Esophagus mucosa (tissue), 1 donor: ENCODE measurements around the gene POU2F2. TPM values are rescaled to one million over a fixed set of nuclear protein-coding genes. Genes with fewer than 3 reads are reported as not detected.

Experiments
- ATAC-seq: fragments of 200-7000 bp; cut with Tn5 transposase; one replicate; pipeline ENCODE4 v1.9.1; 2020
- total RNA-seq: library from RNA; stranded (reverse); gene quantifications from one replicate; pipeline ENCODE4 v1.2.4, GENCODE V29; 2023
- donor health status: DM: yes; HTN: yes; CAD: no.

Gene POU2F2
- total RNA-seq, 1 donor from 2014 or later, result 1.00 TPM

DNA sequence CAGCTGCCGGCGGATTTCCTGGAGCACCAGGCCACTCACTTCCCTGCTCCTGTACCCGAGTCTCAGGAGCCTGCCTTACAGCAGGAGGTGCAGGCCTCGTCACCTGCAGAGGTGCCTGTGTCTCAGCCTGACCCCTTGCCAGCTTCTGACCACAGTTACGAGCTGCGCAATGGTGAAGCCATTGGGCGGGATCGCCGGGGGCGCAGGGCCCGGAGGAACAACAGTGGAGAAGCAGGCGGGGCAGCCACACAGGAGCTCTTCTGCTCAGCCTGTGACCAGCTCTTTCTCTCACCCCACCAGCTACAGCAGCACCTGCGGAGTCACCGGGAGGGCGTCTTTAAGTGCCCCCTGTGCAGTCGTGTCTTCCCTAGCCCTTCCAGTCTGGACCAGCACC lies 53.0 kb downstream of the POU2F2 start:
- no peak for ATAC-seq

DNA sequence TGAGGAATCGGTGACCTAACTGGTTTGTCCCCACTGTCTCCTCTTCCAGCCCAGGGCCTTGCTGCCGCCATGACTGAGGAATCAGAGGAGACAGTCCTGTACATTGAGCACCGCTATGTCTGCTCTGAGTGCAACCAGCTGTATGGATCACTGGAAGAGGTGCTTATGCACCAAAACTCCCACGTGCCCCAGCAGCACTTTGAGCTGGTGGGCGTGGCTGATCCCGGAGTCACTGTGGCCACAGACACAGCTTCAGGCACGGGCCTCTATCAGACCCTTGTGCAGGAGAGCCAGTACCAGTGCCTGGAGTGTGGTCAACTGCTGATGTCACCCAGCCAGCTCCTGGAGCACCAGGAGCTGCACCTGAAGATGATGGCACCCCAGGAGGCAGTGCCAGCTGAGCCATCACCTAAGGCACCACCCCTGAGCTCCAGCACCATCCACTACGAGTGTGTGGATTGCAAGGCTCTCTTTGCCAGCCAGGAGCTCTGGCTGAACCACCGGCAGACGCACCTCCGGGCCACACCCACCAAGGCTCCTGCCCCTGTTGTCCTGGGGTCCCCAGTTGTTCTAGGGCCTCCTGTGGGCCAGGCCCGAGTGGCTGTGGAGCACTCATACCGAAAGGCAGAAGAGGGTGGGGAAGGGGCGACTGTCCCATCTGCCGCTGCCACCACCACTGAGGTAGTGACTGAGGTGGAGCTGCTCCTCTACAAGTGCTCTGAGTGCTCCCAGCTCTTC lies 53.5 kb downstream of the POU2F2 start:
- no peak for ATAC-seq

DNA sequence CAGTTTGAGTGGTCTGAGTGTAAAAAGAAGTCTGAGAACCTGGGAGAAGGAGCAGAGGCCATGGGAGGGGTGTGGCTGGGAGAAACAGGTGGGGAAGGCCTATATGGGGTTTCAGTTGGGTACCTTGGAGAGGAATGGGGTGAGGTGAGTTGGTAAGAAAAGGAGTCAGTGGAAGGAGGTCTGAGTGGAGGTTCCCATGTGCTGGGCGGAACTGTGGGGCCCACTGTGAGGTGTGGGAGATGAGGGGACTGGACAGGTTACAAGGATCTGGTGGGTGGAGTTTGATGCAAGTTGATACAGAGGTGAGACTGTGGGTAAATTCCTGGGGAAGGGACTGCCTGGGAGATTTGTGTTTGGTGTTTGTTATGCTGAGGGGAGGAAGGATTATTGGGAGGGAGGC lies 54.2 kb downstream of the POU2F2 start:
- no peak for ATAC-seq

DNA sequence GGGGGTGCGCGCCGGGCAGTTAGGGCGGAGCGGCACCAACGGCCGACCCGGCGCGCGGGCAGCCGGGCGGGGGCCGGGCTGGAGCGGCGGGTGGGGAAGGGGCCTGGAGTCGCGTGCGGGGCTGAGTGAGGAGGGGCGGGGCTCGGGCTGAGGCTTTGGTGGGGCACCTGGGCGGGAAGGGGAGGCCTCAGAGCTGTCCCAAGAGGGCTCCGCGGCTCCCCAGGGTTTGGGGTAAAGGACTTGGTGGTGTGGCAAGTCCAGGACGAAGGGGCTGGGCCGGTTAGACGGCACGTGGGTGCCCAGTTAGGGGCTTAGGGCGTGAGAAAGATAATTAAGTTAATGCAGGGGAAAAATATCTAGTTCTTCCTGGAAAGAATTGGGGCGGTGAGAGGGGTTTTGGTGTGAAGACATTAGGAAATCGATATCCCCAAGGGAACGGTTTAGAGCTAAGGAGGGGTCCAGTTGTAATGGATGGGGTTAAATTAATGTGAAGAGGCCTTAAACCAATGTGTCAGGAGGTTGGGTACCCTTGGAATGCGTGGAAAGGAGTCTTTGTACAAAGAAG lies 55.8 kb downstream of the POU2F2 start:
- no peak for ATAC-seq

- peak; percentile 97 for ATAC-seq
Measured at GRCh38 chr19:42075616-42076379, 56.4 kb downstream of the POU2F2 start, which contains the start of gene ZNF574. Gene ZNF574, plus strand, starts transcription at chr19:42076166. Its CDS starts 2,441 bp downstream, at chr19:42078607.

GRCh38 chr19:42075364-42075615 lies 57.0 kb downstream of the POU2F2 start:
- no peak for ATAC-seq

DNA sequence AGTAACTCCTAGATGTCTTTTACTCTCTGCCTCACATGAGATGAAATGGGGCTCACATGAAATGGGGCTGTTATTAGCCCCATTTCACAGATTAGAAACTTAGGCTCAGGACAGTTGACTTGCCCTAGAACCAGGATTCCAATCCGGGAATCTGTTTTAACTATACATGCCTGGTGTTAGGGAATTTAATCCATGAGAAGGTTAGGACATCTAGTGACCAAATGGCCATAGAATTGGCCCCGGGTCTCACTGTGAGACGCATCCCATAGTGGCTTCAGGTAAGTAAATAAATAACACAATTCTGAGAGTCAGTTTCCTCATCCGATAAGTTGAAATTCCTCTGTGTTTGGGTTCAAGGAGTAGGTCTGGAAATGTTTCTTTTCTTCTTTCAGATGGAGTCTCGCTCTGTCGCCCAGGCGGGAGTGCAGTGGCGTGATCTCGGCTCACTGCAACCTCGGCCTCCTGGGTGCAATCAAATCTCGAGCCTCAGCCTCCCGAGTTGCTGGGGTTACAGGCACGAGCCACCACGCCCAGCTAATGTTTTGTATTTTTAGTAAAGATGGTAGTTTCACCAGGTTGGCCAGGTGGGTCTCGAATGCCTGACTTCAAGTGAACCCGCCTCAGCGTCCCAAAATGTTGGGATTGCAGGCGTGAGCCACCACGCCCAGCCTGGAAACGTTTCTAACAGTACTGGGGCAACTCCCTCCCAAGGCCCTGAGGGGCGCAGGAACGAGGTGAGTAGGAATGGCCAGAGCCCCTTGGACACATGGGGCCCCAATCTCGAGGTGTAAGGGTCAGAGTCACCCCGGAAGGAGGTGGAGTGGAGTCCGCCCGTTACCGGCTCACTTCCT lies 57.5 kb downstream of the POU2F2 start:
- peak; percentile 2 for ATAC-seq

DNA sequence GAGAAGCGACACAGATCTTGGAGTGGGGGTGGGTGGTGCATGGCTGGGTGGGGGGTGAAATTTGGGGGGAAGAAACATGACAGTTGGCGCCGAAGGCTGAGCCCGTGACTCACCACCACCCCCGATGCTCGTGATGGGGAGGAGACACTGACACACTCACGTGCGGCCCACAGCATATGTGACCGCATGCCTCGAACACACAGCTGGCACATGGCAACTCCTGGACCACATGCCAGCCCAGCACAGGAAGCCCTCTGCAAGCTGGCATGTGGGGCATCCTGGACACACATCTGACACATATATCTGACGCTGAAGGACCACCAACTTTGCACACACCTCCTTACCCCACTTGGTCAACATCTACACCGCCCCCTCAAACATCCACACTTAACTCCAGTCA lies 61.0 kb downstream of the POU2F2 start:
- no peak for ATAC-seq

- no peak for ATAC-seq
Measured at GRCh38 chr19:42069619-42070351, 62.5 kb downstream of the POU2F2 start, which contains the start of gene GRIK5. Gene GRIK5, minus strand, starts transcription at chr19:42070206. Its CDS starts 4,436 bp downstream, at chr19:42065770.

DNA sequence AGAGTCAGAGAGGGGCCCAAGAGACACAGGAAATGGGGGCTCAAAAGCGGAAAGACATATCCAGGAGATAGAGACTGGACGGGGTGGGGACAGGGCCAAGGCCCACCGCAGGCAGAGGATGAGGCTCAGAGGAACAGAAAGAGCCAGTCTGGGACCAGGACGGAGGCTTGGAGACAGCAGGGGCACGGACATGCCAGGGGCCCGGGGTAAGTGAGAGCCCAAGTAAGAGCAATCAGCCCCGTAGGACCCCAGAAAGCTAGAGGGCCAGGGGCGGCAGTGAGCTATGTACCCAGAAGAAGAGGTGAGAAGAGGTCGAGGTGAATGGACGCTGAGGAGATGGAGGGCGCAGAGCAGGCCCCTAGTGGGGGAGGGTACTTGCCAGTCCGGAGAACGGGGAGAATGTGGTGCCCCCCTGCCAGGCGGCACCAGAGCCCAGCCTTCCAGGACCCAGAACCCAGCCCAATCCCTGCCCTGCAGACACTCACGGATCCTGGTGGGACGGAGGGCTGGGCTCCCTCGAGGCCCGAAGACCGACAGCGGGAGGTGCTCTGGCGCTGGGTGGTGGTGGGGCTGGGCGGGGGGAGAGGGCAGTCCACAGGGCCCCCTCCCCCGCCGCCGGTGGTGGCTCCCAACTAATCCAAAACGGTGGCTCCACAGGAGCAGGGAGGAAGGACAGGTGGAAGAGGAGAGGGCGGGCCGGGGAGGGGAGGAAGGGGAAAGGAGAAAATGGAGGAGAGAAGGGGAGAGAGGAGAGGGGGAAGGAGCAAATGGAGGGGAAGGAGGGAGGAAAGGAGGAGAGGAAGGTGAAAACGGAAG lies 63.3 kb downstream of the POU2F2 start:
- ATAC-seq, result no peak

DNA sequence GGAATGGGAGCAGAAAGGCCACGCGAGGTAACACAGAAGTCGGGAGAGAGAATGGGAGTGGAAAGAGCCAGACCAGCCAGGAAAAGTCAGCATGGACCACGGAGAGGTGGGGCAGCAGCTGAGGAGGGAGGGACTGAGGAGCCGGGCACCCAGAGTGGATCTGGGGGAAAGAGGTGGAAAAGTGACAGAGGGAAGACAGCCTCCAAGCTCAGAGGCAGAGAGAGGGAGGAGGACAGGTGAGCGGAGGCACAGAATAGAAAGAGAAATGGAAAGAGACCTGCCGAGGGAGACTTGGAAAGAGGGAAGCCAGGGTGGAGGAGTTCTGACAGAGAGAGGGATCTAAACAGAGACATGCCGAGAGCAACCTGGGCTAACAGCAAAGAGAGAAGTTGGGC lies 63.9 kb downstream of the POU2F2 start:
- no peak for ATAC-seq

GRCh38 chr19:42067315-42067888 lies 64.8 kb downstream of the POU2F2 start:
- no peak for ATAC-seq

DNA sequence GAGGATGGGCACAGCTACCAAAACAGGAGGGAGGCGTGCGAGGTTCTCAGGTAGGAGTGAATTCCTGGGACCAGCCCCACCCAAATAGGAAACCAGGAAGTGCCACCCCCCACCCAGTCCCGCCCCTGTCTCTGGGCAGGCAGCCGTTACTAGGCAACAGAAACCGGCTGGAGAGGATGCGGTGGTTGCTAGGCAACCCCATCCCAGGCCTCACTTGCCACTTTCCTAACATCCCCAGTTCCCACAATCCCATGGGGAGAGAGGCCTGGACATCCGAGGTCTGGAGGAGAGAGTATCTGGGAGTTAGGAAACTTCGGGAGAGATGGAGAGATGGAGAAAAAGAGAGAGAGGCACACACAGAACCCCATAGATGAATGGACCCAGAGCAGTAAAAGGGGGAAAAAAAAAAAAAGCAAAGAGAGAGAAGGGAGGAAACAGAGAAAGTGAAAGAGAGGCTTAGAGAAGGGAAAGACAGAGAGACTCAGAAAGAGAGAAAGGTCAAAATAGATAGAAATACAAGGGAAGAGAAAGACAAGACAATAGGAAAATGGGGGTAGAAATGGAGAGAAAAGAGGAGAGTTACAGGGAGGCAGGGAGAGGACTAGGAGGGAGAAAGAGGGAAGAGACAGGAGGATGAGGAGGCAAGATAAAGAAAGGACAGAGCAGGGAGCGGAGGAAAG lies 66.0 kb downstream of the POU2F2 start:
- peak; percentile 24 for ATAC-seq

DNA sequence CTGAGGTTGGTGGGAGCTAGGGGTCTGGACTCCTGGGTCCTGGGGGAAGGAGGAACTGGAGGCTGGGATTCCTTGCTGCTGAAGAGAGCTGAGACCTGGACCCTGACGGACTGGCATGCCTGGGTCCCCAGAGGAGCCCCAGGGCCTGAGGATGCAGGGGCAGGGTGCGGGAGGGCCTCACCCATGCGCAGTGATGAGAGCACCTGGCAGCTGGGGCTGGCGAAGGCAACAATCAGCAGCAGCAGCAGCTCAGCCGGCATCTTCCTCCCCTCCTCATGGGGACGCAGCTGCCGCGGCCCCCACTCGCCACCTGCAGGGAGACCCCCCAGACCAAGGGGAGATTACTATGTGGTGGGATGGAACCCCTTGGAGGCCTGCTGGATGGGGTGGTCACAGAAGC lies 66.7 kb downstream of the POU2F2 start:
- ATAC-seq, result no peak

DNA sequence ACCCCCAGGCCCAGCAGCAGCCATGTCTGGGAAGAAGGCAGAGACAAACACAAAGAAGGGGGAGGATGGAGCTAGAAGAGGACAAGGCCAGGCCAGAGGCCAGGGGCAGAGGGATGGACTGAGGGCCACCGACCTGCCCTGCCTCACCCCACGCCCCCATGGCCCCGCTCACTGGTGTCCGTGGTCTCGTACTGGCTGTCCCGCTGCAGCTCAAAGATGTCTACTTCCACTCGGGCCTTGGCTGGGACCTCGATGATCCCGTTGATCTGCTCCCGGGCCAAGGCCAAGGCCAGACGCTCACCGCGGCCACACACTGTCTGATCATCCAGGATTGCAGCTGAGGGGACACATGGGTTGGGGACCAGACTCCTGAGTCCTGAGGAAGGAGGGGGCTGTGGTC lies 67.2 kb downstream of the POU2F2 start:
- ATAC-seq, result no peak

DNA sequence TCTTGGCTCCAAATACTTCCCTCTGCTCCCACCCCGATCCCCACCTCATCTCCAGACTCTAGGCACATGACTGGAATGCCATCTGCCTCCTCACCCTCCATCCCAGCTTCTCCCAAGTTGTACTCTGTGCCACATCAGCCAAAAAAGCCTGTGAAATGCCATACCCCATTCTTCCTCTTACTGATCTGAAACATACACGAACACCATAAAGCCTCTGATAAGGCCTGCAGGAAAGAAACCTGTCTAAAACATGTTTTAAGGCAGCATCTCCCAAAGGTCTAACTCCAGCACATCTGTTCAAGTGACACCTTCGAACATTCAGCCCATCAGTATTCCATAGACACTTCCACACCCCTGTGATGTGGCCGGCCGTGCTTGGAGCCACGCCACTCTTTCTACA lies 67.8 kb downstream of the POU2F2 start:
- ATAC-seq, result no peak

- no peak for ATAC-seq
Measured at GRCh38 chr19:42062381-42062780, 69.9 kb downstream of the POU2F2 start.

DNA sequence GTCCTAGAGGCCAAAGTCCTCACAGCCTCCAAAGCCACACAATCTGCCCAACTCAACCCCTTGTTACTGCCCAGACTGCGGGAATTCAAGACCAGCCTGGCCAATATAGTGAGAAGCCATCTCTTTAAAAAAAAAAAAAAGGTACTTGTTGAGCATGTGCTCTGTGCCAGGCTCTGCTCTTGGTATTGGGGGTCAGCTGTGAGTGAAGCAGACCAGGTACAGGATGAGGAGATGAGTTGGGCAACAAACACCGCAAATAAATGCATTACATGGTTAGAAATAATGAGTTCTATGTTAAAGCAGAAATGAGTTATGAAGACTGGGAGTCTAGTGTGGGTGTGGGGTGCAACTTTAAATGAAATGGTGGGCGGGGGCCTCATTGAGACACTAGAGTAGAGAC lies 72.1 kb downstream of the POU2F2 start:
- ATAC-seq, result no peak

DNA sequence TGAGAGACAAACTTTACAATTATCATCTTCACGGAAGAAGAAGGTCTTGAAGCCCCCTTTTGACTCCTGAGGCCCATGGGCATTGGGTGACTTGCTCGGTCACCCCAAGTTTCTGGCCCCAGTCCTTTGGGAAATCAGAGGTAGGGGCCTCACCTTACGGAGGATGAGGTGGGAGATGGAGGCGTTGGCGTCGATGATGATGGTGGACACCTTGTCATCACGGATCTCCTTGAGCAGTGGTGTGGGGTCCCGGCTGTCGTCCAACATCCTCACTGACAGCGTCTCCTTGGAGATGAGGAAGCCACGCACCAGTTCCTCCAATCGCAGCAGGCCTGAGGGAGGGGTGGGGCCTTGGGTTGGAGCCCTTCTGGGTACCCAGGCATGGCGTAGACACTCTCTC lies 73.0 kb downstream of the POU2F2 start:
- ATAC-seq, result no peak

- ATAC-seq, result peak; percentile 62
Measured at GRCh38 chr19:42057846-42058245, 74.4 kb downstream of the POU2F2 start.
